Measurements from ENCODE around the gene CCSER1.

Gene CCSER1

GRCh38 chr4:90733211-90733610 is 606.0 kb downstream of the CCSER1 start:
- ATAC-seq (replicated peaks; ENCODE audit: extremely low read depth, poor library complexity, severe bottlenecking) (no peak), DNase-seq (ENCODE audit: low spot score in 2 of 2) (no peak)
- Mint-ChIP-seq H3K36me3 (ENCODE audit: insufficient read depth) (no peaks in the 10 kb centered on the region), H3K9me3 (peaks cover 38% of the 10 kb centered on the region), H3K27ac (ENCODE audit: low read depth) (no peak overlapping the region), H3K4me3 (no peak overlapping the region), H3K27me3 (no peaks in the 10 kb centered on the region), H3K4me1 (no peaks in the 10 kb centered on the region)

GRCh38 chr4:90745176-90745575 is 618.0 kb downstream of the CCSER1 start:
- no peak for DNase-seq (ENCODE audit: low spot score in 2 of 2)
- Mint-ChIP-seq H3K9me3 (peaks cover 6% of the 10 kb centered on the region), H3K4me3 (no peak overlapping the region), H3K4me1 (no peaks in the 10 kb centered on the region), H3K36me3 (ENCODE audit: insufficient read depth) (no peaks in the 10 kb centered on the region), H3K27ac (ENCODE audit: low read depth) (no peak overlapping the region), H3K27me3 (no peaks in the 10 kb centered on the region)
- no peak for ATAC-seq (replicated peaks; ENCODE audit: extremely low read depth, poor library complexity, severe bottlenecking)

DNA sequence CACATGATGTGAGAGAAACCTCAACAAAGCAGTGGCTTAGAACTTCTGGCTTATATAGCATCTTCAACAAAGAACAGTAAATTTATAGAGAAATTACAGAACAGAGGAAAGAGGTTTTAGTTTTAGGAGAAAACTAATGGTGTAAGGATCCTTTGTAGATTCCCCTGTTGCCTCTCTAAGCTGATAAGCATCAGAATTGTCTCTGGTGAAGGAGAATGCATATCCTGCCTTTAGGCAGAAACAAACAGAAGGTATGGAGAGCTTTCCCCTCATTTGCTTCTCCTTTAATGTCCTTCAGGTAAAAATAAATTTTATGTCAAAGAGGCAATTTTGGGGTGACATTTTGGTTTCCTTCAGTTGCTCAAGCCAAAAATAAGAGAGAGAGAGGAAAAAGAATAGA is 625.9 kb downstream of the CCSER1 start:
- no peak for ATAC-seq (replicated peaks; ENCODE audit: extremely low read depth, poor library complexity, severe bottlenecking)
- H3K27me3 Mint-ChIP-seq, result no peaks in the 10 kb centered on the region
- no peak overlapping the region for H3K4me3 Mint-ChIP-seq
- no peaks in the 10 kb centered on the region for H3K4me1 Mint-ChIP-seq
- no peak overlapping the region for H3K27ac Mint-ChIP-seq (ENCODE audit: low read depth)
- H3K36me3 Mint-ChIP-seq (ENCODE audit: insufficient read depth), result no peaks in the 10 kb centered on the region
- peaks cover 6% of the 10 kb centered on the region for H3K9me3 Mint-ChIP-seq
- DNase-seq (ENCODE audit: low spot score in 2 of 2), result no peak

DNA sequence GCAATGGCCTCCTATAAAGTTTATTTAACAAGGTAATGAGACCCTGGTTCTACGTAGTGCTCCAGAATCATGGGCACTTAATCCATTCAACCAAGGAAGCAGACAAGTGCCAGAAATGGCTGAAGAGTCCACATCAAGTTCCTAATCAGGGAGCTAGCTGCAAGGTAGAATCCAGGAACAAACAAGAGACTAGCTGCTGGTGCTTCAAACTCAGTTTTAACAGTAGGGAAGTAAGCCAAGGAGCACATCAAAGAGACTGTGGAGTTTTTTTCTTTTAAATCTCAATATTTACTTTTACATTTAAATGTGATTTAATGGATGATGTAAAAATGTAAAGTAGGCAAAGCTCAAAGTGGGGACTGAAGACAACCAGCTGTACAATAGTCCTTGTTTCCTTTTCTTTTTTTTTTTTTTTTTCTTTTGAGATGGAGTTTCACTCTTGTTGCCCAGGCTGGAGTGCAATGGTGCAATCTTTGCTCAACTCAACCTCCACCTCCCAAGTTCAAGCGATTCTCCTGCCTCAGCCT is 630.4 kb downstream of the CCSER1 start:
- Mint-ChIP-seq H3K27ac (ENCODE audit: low read depth) (no peak overlapping the region), H3K36me3 (ENCODE audit: insufficient read depth) (no peaks in the 10 kb centered on the region), H3K27me3 (no peaks in the 10 kb centered on the region), H3K4me3 (no peak overlapping the region), H3K4me1 (no peaks in the 10 kb centered on the region), H3K9me3 (peaks cover 14% of the 10 kb centered on the region)
- DNase-seq (ENCODE audit: low spot score in 2 of 2) (no peak), ATAC-seq (replicated peaks; ENCODE audit: extremely low read depth, poor library complexity, severe bottlenecking) (no peak)

DNA sequence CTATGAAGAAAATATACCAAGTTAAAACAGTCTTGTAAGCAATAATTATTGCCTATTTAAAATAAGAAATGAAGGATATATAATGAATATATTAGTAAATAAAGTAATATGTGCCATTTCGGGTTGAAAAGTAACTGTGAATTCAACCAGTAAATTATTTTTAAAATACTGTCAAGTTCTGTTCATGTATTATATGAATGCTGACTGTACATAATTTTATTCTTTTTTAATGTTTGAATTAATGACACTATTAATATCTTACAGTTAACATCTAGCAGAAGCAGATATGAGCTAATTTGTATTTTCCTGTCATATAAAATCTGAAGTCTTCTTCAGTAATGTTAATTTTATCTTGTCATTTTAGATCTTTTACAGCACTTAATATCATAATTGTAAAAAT is 632.9 kb downstream of the CCSER1 start:
- Mint-ChIP-seq H3K4me1 (no peaks in the 10 kb centered on the region), H3K27me3 (no peaks in the 10 kb centered on the region), H3K4me3 (no peak overlapping the region), H3K9me3 (peaks cover 19% of the 10 kb centered on the region), H3K27ac (ENCODE audit: low read depth) (no peak overlapping the region), H3K36me3 (ENCODE audit: insufficient read depth) (no peaks in the 10 kb centered on the region)
- DNase-seq (ENCODE audit: low spot score in 2 of 2), result no peak
- ATAC-seq (replicated peaks; ENCODE audit: extremely low read depth, poor library complexity, severe bottlenecking), result no peak

DNA sequence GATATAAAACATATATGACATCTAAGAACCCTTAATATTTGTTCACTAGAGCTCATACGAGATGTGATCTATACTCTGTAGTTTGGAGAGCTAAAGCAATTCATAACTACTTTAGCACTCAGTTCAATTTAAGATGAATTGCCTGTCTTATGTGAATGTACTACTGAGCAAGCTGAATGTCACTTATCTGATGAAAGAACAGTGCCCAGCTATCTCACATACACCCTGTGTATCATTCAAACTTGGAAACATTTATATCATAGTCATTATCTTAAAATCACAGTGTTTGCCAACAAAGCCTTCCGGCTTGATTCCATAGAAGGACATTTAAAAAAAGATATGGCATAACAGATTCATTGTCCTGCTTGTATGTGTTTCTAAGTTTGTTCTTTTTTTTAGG is 639.6 kb downstream of the CCSER1 start:
- H3K27ac Mint-ChIP-seq (ENCODE audit: low read depth), result no peak overlapping the region
- H3K36me3 Mint-ChIP-seq (ENCODE audit: insufficient read depth), result no peaks in the 10 kb centered on the region
- H3K9me3 Mint-ChIP-seq, result peaks cover 26% of the 10 kb centered on the region
- H3K27me3 Mint-ChIP-seq, result no peaks in the 10 kb centered on the region
- no peak for ATAC-seq (replicated peaks; ENCODE audit: extremely low read depth, poor library complexity, severe bottlenecking)
- H3K4me3 Mint-ChIP-seq, result no peak overlapping the region
- H3K4me1 Mint-ChIP-seq, result no peaks in the 10 kb centered on the region
- DNase-seq (ENCODE audit: low spot score in 2 of 2), result no peak

- H3K36me3 Mint-ChIP-seq (ENCODE audit: insufficient read depth), result no peaks in the 10 kb centered on the region
- no peaks in the 10 kb centered on the region for H3K27me3 Mint-ChIP-seq
- no peaks in the 10 kb centered on the region for H3K4me1 Mint-ChIP-seq
- no peak overlapping the region for H3K27ac Mint-ChIP-seq (ENCODE audit: low read depth)
- ATAC-seq (replicated peaks; ENCODE audit: extremely low read depth, poor library complexity, severe bottlenecking) (no peak), DNase-seq (ENCODE audit: low spot score in 2 of 2) (no peak)
- peaks cover 13% of the 10 kb centered on the region for H3K9me3 Mint-ChIP-seq
- no peak overlapping the region for H3K4me3 Mint-ChIP-seq
These were observed 642.1 kb downstream of the CCSER1 start for GRCh38 chr4:90769251-90769650.

- Mint-ChIP-seq H3K4me1 (no peaks in the 10 kb centered on the region), H3K36me3 (ENCODE audit: insufficient read depth) (no peaks in the 10 kb centered on the region), H3K27ac (ENCODE audit: low read depth) (no peak overlapping the region), H3K4me3 (no peak overlapping the region), H3K9me3 (peaks cover 10% of the 10 kb centered on the region), H3K27me3 (no peaks in the 10 kb centered on the region)
- no peak for ATAC-seq (replicated peaks; ENCODE audit: extremely low read depth, poor library complexity, severe bottlenecking)
- no peak for DNase-seq (ENCODE audit: low spot score in 2 of 2)
These were observed 653.0 kb downstream of the CCSER1 start for GRCh38 chr4:90780193-90780592.

DNA sequence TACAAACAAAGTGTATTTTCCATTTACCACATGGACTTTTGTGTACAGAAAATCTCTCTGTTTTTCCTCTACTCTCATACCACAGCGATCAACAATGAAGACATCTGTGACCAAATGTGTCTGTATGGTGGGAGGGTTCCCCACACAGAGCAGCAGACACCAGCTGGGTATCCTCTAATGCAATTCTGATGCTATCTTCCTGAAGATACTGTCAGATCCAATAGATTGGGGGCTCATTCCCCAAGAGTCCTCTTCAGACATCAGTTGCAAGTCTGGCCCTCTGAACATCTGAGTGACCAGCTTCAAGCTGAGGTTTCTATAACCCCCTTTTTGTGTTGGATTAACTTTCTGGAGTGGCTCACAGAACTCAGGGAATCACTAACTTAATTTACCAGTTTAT is 659.4 kb downstream of the CCSER1 start:
- Mint-ChIP-seq H3K9me3 (peaks cover 14% of the 10 kb centered on the region), H3K4me1 (no peaks in the 10 kb centered on the region), H3K4me3 (no peak overlapping the region), H3K36me3 (ENCODE audit: insufficient read depth) (no peaks in the 10 kb centered on the region), H3K27me3 (no peaks in the 10 kb centered on the region), H3K27ac (ENCODE audit: low read depth) (no peak overlapping the region)
- no peak for DNase-seq (ENCODE audit: low spot score in 2 of 2)
- no peak for ATAC-seq (replicated peaks; ENCODE audit: extremely low read depth, poor library complexity, severe bottlenecking)

- Mint-ChIP-seq H3K36me3 (ENCODE audit: insufficient read depth) (no peaks in the 10 kb centered on the region), H3K27me3 (no peaks in the 10 kb centered on the region)
These were observed 665.5 kb downstream of the CCSER1 start for GRCh38 chr4:90792696-90793095.

DNA sequence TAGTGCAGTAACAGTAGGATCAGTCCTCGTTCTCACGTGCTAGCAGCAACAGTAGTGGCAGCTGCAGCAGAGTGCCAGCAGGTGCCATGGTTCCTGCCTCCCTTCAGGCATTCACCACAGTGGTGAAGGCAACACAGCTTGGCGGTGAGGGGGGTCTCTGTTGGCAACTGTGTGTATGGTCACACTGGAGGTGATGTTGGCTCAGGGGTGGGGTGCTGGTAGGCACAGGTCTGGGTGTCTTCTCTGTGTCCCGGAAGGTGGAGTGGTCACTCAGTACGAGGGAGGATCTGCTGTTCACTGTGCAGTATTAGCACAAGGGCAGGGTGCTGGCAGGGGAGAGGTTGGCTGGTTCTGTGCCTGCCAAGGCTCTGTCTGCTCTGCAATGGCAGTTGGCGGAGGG is 671.8 kb downstream of the CCSER1 start:
- Mint-ChIP-seq H3K27me3 (no peaks in the 10 kb centered on the region), H3K9me3 (peaks cover 15% of the 10 kb centered on the region), H3K27ac (ENCODE audit: low read depth) (no peak overlapping the region), H3K4me3 (no peak overlapping the region), H3K36me3 (ENCODE audit: insufficient read depth) (no peaks in the 10 kb centered on the region), H3K4me1 (no peaks in the 10 kb centered on the region)
- ATAC-seq (replicated peaks; ENCODE audit: extremely low read depth, poor library complexity, severe bottlenecking), result no peak
- DNase-seq (ENCODE audit: low spot score in 2 of 2), result no peak

More at GRCh38 chr4:90792696-90793095, 665.5 kb downstream of the CCSER1 start:
- Mint-ChIP-seq H3K4me1 (no peaks in the 10 kb centered on the region), H3K4me3 (no peak overlapping the region), H3K9me3 (peaks cover 14% of the 10 kb centered on the region), H3K27ac (ENCODE audit: low read depth) (no peak overlapping the region)
- DNase-seq (ENCODE audit: low spot score in 2 of 2) (no peak), ATAC-seq (replicated peaks; ENCODE audit: extremely low read depth, poor library complexity, severe bottlenecking) (no peak)

GRCh38 chr4:90799895-90800294 is 672.7 kb downstream of the CCSER1 start:
- no peaks in the 10 kb centered on the region for H3K4me1 Mint-ChIP-seq
- H3K27ac Mint-ChIP-seq (ENCODE audit: low read depth), result no peak overlapping the region
- DNase-seq (ENCODE audit: low spot score in 2 of 2) (no peak), ATAC-seq (replicated peaks; ENCODE audit: extremely low read depth, poor library complexity, severe bottlenecking) (no peak)
- no peak overlapping the region for H3K4me3 Mint-ChIP-seq
- H3K27me3 Mint-ChIP-seq, result no peaks in the 10 kb centered on the region
- peaks cover 15% of the 10 kb centered on the region for H3K9me3 Mint-ChIP-seq
- no peaks in the 10 kb centered on the region for H3K36me3 Mint-ChIP-seq (ENCODE audit: insufficient read depth)

DNA sequence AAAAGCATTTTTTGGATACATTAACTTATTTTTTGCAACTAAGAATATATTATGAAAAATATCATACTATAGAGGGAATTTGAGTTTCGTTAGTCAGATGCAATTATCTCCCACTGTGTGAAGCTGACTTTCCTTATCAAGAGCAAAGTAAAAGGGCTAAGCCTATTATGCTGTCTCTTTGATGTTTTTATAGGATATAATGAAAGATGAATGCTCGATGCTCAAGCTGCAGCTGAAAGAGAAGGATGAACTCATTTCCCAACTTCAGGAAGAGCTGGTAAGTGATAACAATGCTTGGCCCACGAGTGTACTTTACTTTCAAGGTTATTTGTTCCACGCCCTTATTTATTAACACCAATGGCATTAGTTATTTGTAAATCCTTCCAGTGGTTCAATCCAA is 688.4 kb downstream of the CCSER1 start:
- Mint-ChIP-seq H3K27ac (ENCODE audit: low read depth) (no peak overlapping the region), H3K27me3 (no peaks in the 10 kb centered on the region), H3K4me3 (no peak overlapping the region), H3K36me3 (ENCODE audit: insufficient read depth) (no peaks in the 10 kb centered on the region), H3K9me3 (peaks cover 34% of the 10 kb centered on the region), H3K4me1 (no peaks in the 10 kb centered on the region)
- DNase-seq (ENCODE audit: low spot score in 2 of 2), result no peak
- ATAC-seq (replicated peaks; ENCODE audit: extremely low read depth, poor library complexity, severe bottlenecking), result no peak

GRCh38 chr4:90816754-90817153 is 689.6 kb downstream of the CCSER1 start:
- H3K9me3 Mint-ChIP-seq, result peaks cover 28% of the 10 kb centered on the region
- H3K36me3 Mint-ChIP-seq (ENCODE audit: insufficient read depth), result no peaks in the 10 kb centered on the region
- no peak for ATAC-seq (replicated peaks; ENCODE audit: extremely low read depth, poor library complexity, severe bottlenecking)
- no peaks in the 10 kb centered on the region for H3K27me3 Mint-ChIP-seq
- H3K4me3 Mint-ChIP-seq, result no peak overlapping the region
- H3K4me1 Mint-ChIP-seq, result no peaks in the 10 kb centered on the region
- H3K27ac Mint-ChIP-seq (ENCODE audit: low read depth), result no peak overlapping the region
- DNase-seq (ENCODE audit: low spot score in 2 of 2), result no peak
